Endodermal cell (in vitro differentiated cells): Measurements from ENCODE around the gene PTPRN2. TPM values are rescaled to one million over a fixed set of nuclear protein-coding genes. Genes with fewer than 3 reads are reported as not detected.
A peak's percentile ranks its signal among the peaks of the same experiment; 100 is the strongest.
"Not testable (repeated sequence)": the region's sequence is repeated elsewhere in the genome, so short reads cannot be mapped to it uniquely, and the experiment has no call there.

Source experiments
- DNase-seq: peaks from one replicate; pipeline ENCODE4 v3.0.0-alpha.2; 2017
- H3K27ac ChIP-seq: 2 replicates; pipeline ENCODE4 v1.5.1; 2013; ENCODE audit warnings: mild to moderate bottlenecking, low read depth, low read length, moderate library complexity
- H3K27me3 ChIP-seq: 2 replicates; pipeline ENCODE4 v1.6.1; 2013; ENCODE audit warnings: mild to moderate bottlenecking, low read length, moderate library complexity; ENCODE audit not compliant: insufficient read depth, control insufficient read depth, poor library complexity, severe bottlenecking
- H3K36me3 ChIP-seq: 2 replicates; pipeline ENCODE4 v1.7.0; 2013; ENCODE audit warnings: mild to moderate bottlenecking, low read length, moderate library complexity; ENCODE audit not compliant: control insufficient read depth, insufficient read depth
- H3K4me1 ChIP-seq: one replicate; pipeline ENCODE4 v1.7.0; 2013; ENCODE audit warnings: low read length; ENCODE audit not compliant: control insufficient read depth, insufficient read depth
- H3K4me3 ChIP-seq: 2 replicates; pipeline ENCODE4 v1.5.1; 2013; ENCODE audit warnings: mild to moderate bottlenecking, low read length, moderate library complexity
- H3K9ac ChIP-seq: 2 replicates; pipeline ENCODE4 v1.6.1; 2013; ENCODE audit warnings: mild to moderate bottlenecking, low read length, moderate library complexity; ENCODE audit not compliant: poor library complexity, severe bottlenecking; ENCODE audit errors: extremely low read depth
- H3K9me3 ChIP-seq: 2 replicates; pipeline ENCODE4 v1.6.1; 2013; ENCODE audit warnings: mild to moderate bottlenecking, low read length, moderate library complexity; ENCODE audit not compliant: control insufficient read depth
- H3K27ac Mint-ChIP-seq: 2 replicates; pipeline ENCODE4 v1.8.0; 2020; ENCODE audit warnings: mixed read lengths
- H3K27me3 Mint-ChIP-seq: 2 replicates; pipeline ENCODE4 v1.8.0; 2021; ENCODE audit warnings: mild to moderate bottlenecking, mixed read lengths; ENCODE audit not compliant: insufficient read depth
- H3K36me3 Mint-ChIP-seq: 2 replicates; pipeline ENCODE4 v1.8.0; 2020; ENCODE audit warnings: low read depth, mixed read lengths
- H3K4me1 Mint-ChIP-seq: 2 replicates; pipeline ENCODE4 v1.8.0; 2020; ENCODE audit warnings: mixed read lengths
- H3K4me3 Mint-ChIP-seq: 2 replicates; pipeline ENCODE4 v1.8.0; 2020; ENCODE audit warnings: mild to moderate bottlenecking, moderate library complexity, mixed read lengths
- H3K9me3 Mint-ChIP-seq: 2 replicates; pipeline ENCODE4 v1.8.0; 2020; ENCODE audit warnings: mild to moderate bottlenecking, mixed read lengths
- WGBS, 2 experiments: methylation state at CpG; one replicate each; pipeline versions ENCODE4 v1.1.5 to v1.1.7; 2013; ENCODE audit warnings: missing lambda C conversion rate in 2 of 2, mixed read lengths in 1 of 2; ENCODE audit not compliant: insufficient coverage in 1 of 2, insufficient read length in 1 of 2; 5-methylcytosine and 5-hydroxymethylcytosine counted together
- total RNA-seq, 2 donors: library from RNA; stranded (reverse); fragmentation: NEBNext Ultra II Directional in 1 of 2; extraction: Animal tissue kit (Norgen Biotek cat#: 25700) in 1 of 2; gene quantifications; 2 replicates in 1 of 2; 3 replicates in 1 of 2; pipeline ENCODE4 v1.2.1, GENCODE V29; 2021
- TF ChIP-seq, protein P1 (sequence below): fragments of 200-600 bp; sonication (generic); conservative IDR thresholded peaks from 2 replicates; pipeline ENCODE4 v1.5.0; 2021; ENCODE audit warnings: antibody characterized with exemption, mild to moderate bottlenecking

PTPRN2 gene
- total RNA-seq, 2 donors from 2014 or later: 0.69 to 1.2 TPM

DNA sequence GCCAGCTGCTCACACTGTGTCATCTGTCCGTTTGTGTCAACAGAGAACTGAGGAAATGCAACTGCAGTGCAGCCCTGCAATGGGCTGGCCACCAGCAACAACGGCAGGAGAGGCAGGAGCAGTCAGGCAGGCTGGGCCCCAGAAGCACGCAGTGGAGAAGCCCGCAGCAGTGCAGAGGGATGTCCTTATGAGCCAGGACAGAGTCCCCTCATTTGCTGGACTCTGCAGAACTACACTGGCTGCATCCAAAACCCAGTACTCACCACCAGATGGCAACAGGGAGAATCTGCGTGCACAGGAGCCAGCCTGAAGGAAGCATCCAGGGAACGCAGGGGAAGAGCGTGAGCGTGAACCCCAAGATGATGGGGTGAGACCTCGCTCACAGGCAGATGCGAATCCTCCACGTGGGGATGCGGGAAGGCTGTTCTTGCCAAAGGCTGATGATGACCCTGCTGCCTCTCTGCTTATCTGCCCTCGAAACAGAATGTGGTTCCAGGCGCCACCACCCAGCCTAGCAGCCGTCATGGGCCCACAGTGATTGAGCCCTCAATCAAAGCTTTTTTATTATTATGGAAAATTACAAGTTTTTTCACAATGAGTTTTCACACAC is 232.1 kb downstream of the PTPRN2 start:
- no peak overlapping the region for H3K9ac ChIP-seq
- H3K27me3 ChIP-seq: no peaks in the 10 kb centered on the region
- WGBS, 2 experiments: 73 to 74% methylated on average over 11 to 15 of the region's 15 CpGs
- no peaks in the 10 kb centered on the region for H3K36me3 ChIP-seq
- H3K9me3 ChIP-seq: peaks cover 76% of the 10 kb centered on the region
- no peaks in the 10 kb centered on the region for H3K4me1 ChIP-seq
- no peak overlapping the region for H3K4me3 Mint-ChIP-seq
- peak; percentile 81 for DNase-seq
- peaks cover 2% of the 10 kb centered on the region for H3K36me3 Mint-ChIP-seq
- TF ChIP-seq, protein P1, sequence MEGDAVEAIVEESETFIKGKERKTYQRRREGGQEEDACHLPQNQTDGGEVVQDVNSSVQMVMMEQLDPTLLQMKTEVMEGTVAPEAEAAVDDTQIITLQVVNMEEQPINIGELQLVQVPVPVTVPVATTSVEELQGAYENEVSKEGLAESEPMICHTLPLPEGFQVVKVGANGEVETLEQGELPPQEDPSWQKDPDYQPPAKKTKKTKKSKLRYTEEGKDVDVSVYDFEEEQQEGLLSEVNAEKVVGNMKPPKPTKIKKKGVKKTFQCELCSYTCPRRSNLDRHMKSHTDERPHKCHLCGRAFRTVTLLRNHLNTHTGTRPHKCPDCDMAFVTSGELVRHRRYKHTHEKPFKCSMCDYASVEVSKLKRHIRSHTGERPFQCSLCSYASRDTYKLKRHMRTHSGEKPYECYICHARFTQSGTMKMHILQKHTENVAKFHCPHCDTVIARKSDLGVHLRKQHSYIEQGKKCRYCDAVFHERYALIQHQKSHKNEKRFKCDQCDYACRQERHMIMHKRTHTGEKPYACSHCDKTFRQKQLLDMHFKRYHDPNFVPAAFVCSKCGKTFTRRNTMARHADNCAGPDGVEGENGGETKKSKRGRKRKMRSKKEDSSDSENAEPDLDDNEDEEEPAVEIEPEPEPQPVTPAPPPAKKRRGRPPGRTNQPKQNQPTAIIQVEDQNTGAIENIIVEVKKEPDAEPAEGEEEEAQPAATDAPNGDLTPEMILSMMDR: peak; percentile 76
- peaks cover 17% of the 10 kb centered on the region for H3K9me3 Mint-ChIP-seq
- H3K27me3 Mint-ChIP-seq: peaks cover 34% of the 10 kb centered on the region
- no peak overlapping the region for H3K27ac ChIP-seq
- no peak overlapping the region for H3K4me3 ChIP-seq
- no peak overlapping the region for H3K27ac Mint-ChIP-seq
- H3K4me1 Mint-ChIP-seq: peaks cover 10% of the 10 kb centered on the region

DNA sequence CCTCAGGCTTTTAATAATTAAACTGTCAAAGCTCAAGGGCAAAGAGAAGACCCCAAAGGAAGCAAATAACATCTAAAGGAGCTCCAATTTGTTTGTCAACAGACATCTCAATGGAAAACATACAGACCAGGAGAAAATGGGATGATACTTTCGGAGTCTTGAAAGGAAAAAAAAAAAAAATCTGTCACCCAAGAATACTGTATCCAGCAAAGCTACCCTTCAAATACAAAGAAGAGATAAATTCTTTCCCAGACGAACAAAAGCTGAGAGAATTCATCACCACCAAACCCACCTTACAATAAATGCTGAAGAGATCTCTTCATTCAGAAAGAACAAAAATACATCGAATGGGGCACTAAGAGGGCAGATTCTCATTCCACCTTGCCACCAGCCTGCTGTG is 232.8 kb downstream of the PTPRN2 start:
- DNase-seq: no peak
- H3K27me3 ChIP-seq: no peaks in the 10 kb centered on the region
- TF ChIP-seq, protein P1: no peak
- H3K4me3 ChIP-seq: no peak overlapping the region
- H3K36me3 ChIP-seq: no peaks in the 10 kb centered on the region
- Mint-ChIP-seq H3K9me3 (peaks cover 17% of the 10 kb centered on the region), H3K36me3 (peaks cover 2% of the 10 kb centered on the region), H3K4me1 (peaks cover 10% of the 10 kb centered on the region), H3K4me3 (no peak overlapping the region), H3K27ac (no peak overlapping the region), H3K27me3 (peaks cover 41% of the 10 kb centered on the region)
- H3K4me1 ChIP-seq: no peaks in the 10 kb centered on the region
- H3K9me3 ChIP-seq: peaks cover 78% of the 10 kb centered on the region
- no peak overlapping the region for H3K27ac ChIP-seq
- H3K9ac ChIP-seq: no peak overlapping the region
- WGBS, 2 experiments: 69 to 71% methylated on average over 1 to 3 of the region's 3 CpGs

GRCh38 chr7:158353606-158354570 is 233.7 kb downstream of the PTPRN2 start:
- H3K4me3 Mint-ChIP-seq: no peak overlapping the region
- H3K9me3 Mint-ChIP-seq: peaks cover 17% of the 10 kb centered on the region
- Histone ChIP-seq H3K4me3 (no peak overlapping the region), H3K27me3 (no peaks in the 10 kb centered on the region), H3K27ac (no peak overlapping the region), H3K36me3 (no peaks in the 10 kb centered on the region), H3K9me3 (peaks cover 75% of the 10 kb centered on the region), H3K4me1 (no peaks in the 10 kb centered on the region), H3K9ac (no peak overlapping the region)
- peaks cover 10% of the 10 kb centered on the region for H3K4me1 Mint-ChIP-seq
- 64 to 65% methylated on average over 6 to 12 of the region's 12 CpGs for WGBS, 2 experiments
- peaks cover 42% of the 10 kb centered on the region for H3K27me3 Mint-ChIP-seq
- DNase-seq: peak; percentile 86
- peaks cover 2% of the 10 kb centered on the region for H3K36me3 Mint-ChIP-seq
- no peak overlapping the region for H3K27ac Mint-ChIP-seq
- TF ChIP-seq, protein P1: peak; percentile 85

DNA sequence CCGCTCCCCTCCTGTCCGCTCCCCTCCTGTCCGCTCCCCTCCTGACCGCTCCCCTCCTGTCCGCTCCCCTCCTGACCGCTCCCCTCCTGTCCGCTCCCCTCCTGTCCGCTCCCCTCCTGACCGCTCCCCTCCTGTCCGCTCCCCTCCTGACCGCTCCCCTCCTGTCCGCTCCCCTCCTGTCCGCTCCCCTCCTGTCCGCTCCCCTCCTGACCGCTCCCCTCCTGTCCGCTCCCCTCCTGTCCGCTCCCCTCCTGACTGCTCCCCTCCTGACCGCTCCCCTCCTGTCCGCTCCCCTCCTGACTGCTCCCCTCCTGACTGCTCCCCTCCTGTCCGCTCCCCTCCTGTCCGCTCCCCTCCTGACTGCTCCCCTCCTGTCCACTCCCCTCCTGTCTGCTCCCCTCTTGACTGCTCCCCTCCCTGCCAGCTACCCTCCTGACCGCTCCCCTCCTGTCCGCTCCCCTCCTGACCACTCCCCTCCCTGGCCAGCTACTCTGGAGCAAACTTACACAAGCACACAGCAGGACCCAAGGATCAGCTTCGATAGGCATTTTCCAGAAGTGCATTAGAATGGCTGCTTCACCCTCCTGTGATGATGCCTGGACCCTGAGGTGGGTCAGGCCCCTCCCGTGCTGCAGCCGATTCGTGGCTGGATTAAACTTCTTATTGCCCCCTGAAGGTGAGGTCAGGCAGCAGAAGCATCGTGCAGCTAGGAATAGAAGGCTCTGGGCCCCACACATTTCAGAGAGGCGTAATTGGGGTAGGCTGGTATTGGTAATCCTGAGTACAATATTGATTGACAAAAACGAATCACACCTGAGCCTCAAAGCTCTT is 235.5 kb downstream of the PTPRN2 start:
- H3K27me3 Mint-ChIP-seq: peaks cover 42% of the 10 kb centered on the region

More for the DNA sequence above, 235.5 kb downstream of the PTPRN2 start:
- Mint-ChIP-seq H3K4me1 (peaks cover 10% of the 10 kb centered on the region), H3K4me3 (peak overlapping the region; percentile 62), H3K9me3 (peaks cover 17% of the 10 kb centered on the region)
- not testable (repeated sequence) for H3K4me1 ChIP-seq, H3K36me3 Mint-ChIP-seq, H3K36me3 ChIP-seq, H3K27me3 ChIP-seq, H3K9ac ChIP-seq, H3K4me3 ChIP-seq, H3K27ac ChIP-seq, H3K27ac Mint-ChIP-seq
- WGBS, 2 experiments: 64 to 86% methylated on average over 4 to 28 of the region's 30 CpGs
- DNase-seq: peak; percentile 54
- H3K9me3 ChIP-seq: peaks cover 75% of the 10 kb centered on the region
